GM21723 (cell line): Measurements from ENCODE around the gene E2F7.

Source experiments
- ATAC-seq: cut with Tn5 transposase; IDR thresholded peaks from one replicate; pipeline ENCODE4 v1.9.1; 2021; ENCODE audit warnings: mild to moderate bottlenecking, moderate library complexity; ENCODE audit not compliant: unreplicated experiment

Gene E2F7

GRCh38 chr12:77023501-77023900, 41.9 kb downstream of the E2F7 start:
- ATAC-seq: no peak

DNA sequence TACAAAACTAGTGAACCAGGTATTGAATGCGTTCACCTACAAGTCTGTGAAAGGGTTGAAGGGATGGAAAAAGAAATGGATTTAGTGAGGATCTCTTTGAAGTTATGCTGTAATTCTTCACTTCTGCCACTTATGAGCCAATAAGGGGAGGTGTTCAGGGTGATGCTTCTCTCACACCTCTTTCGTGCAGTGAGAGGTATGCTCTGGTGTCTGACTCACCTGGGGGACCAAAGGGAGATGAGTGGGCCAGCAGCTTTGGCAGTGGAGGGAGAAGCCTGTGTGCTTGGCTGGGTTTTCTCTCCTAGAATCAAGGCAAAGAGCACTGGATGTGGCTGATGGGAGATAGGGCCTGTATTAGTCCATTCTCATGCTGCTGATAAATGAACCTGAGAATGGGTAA, 45.4 kb downstream of the E2F7 start:
- no peak for ATAC-seq

GRCh38 chr12:77016606-77017005, 48.8 kb downstream of the E2F7 start:
- no peak for ATAC-seq

DNA sequence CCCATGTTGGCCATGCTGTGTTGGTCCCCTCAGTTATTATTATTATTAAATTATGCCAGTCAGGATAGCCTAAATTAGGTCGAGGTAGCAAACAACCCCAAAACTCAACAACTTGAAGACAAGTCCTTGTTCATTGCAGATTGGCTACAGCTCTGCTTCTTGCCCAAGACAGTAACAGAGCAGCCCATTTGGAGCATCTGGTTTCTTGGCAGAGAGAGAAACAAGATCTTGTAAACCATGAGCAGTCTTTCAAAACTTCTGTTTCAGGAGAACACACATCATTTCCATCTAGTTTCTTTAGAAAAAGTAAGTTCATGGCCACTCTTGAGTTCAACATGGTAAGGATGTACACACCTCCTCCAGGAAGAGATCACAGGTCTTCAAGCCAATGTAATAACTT, 52.3 kb downstream of the E2F7 start:
- ATAC-seq: no peak

- ATAC-seq: peak; percentile 96
These were observed 54.4 kb downstream of the E2F7 start for GRCh38 chr12:77010691-77011548.

GRCh38 chr12:77007476-77007875, 57.9 kb downstream of the E2F7 start:
- no peak for ATAC-seq

DNA sequence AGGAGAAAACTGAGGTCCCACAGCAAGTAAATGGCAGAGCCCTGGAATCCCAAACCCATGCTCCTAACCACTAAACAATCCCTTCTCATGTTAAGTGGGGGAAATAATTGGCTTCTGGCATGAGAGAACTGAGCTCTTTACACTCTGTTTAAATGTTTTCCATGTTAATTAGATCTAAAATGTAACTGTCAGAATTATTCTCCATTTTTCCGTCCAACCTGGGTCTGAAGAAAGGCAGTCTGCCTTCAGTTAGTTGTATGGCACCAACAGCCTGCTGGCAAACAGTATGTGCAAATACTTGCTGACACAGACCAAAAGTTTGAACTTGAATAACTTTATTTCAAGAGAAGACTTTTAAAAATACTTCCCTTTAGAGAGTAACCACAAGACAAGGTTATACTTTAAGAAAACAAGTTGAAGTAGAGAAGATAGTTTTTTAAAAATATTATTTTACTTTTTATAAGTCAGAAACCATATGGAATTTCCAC, 59.7 kb downstream of the E2F7 start:
- ATAC-seq: no peak

DNA sequence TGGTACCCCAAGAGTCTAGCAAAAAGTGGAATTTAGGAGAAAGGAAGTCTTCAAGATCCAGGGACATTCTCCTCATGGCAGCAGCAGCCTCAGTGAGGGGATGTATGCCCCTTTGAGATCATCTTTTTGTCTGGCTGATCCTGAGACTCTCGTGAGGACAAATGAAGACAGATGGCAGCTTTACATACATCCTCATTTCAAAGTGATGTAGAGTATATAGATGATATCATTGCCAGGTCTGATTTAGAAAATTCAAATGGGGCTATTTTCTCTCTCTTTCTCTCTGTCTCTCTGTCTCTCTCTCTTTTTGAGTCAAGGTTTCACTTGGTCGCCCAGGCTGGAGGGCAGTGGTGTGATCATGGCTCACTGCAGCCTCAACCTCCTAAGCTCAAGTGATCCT, 61.5 kb downstream of the E2F7 start:
- no peak for ATAC-seq

DNA sequence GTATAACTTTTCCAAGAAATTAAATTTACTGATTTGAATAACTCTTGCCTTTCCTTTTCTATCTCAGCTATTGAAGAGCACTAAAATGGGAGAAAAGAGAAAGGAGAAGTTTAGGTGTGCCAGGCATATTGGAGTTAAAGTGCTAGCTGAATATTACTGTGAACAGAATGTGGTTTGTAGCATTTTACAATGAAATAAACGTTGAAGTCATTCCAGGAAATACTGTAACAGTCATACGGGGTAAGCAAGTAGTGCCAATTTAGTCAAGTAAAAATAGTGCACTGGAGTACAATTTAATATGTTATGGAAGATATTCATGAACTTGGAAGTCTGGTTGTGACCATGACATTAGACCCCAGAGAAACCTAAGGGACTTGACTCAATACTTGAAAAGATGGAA, 62.1 kb downstream of the E2F7 start:
- ATAC-seq: no peak

DNA sequence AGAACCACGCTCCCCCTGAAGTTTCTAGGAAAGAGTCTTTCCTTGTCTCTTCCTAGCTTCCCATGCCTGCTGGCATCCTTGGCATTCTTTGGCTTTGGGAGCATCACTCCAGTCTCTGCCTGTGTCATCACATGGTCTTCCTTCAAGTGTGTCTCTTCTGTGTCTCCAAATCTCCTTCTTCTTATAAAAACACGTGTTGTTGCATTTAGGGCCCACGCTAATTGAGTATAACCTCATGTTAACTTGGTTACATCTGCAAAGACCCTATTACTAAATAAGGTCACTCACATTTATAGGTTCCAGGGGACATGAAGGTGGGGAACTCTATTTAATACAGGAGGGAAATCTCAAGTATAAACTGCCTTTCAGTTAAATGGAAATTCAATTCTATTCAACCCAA, 63.0 kb downstream of the E2F7 start:
- ATAC-seq: no peak

DNA sequence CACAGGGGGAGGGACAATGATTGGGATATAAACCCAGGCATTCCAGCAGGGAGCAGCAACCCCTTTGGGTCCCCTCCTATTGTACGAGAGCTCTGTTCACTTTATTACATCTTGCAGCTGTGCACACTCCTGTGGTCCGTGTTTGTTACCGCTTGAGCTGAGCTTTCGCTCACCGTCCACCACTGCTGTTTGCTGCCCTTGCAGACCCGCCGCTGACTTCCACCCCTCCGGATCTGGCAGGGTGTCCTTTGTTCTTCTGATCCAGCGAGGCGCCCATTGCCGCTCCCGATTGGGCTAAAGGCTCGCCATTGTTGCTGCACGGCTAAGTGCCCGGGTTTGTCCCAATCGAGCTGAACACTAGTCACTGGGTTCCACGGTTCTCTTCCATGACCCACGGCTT, 64.1 kb downstream of the E2F7 start:
- no peak for ATAC-seq

GRCh38 chr12:76998908-76999556, 66.3 kb downstream of the E2F7 start:
- no peak for ATAC-seq

DNA sequence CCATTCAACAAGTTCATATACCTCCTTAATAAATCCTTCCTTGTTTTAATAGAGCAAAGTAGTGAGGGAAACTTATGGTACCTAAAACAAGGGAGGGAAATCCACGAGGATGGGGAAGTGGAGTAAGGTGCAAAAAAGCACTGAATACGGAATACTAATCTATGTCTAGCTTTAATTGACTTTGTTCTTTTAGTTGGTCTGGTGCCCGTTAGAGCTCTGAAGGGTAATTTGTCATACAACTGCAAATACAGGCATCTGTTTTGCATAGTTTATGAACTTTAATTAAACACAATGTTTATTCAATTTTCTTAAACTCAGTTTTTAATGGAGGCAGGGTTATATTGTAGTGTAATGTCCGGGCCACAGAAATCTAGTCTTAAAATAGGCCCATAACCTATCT, 67.0 kb downstream of the E2F7 start:
- no peak for ATAC-seq

- no peak for ATAC-seq
These were observed 68.2 kb downstream of the E2F7 start for GRCh38 chr12:76997011-76997780.

GRCh38 chr12:76990716-76991115, 74.7 kb downstream of the E2F7 start:
- ATAC-seq: no peak

DNA sequence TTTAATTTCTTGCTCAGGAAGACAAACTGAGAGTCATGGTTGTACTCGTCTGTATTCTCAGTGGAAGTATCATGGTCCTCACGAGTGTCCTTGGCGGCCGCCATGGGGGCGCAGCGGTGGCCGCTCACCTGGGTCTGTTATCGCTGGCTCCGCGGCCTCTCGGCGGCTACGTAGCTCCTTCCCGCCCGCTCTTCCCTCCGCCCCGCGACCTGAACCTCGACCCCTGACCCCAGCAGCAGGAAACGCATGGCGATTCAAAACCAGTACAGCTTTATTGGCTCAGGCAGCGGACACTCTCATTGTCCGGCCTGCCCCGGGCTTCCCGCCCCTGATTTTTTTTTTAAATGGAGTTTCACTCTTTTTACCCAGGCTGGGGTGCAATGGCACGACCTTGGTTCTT, 80.8 kb downstream of the E2F7 start:
- no peak for ATAC-seq

- ATAC-seq: no peak
These were observed 81.9 kb downstream of the E2F7 start for GRCh38 chr12:76983420-76983819.

- ATAC-seq: no peak
These were observed 85.2 kb downstream of the E2F7 start for GRCh38 chr12:76980196-76980595.

- ATAC-seq: no peak
These were observed 88.5 kb downstream of the E2F7 start for GRCh38 chr12:76976777-76977382.
